Neural cell (in vitro differentiated cells): Measurements from ENCODE around the gene CDH12.

Experiments
- EZH2 ChIP-seq: fragments of 200-600, 300-800 bp; shearing (Covaris generic), sonication (generic); IDR thresholded peaks from 2 replicates; pipeline ENCODE4 v1.6.1; 2014; ENCODE audit warnings: antibody characterized with exemption, low read length, borderline replicate concordance, mild to moderate bottlenecking; ENCODE audit not compliant: insufficient read depth, poor library complexity, severe bottlenecking
- MXI1 ChIP-seq: fragments of 450-650 bp; conservative IDR thresholded peaks from 2 replicates; pipeline ENCODE4 v1.6.1; 2014; ENCODE audit warnings: antibody characterized with exemption, mild to moderate bottlenecking; ENCODE audit not compliant: poor library complexity, severe bottlenecking
- POLR2AphosphoS5 ChIP-seq: IDR thresholded peaks from 2 replicates; pipeline ENCODE4 v1.6.1; 2012
- RAD21 ChIP-seq: fragments of 450-650 bp; conservative IDR thresholded peaks from 2 replicates; pipeline ENCODE4 v1.6.1; 2014; ENCODE audit warnings: antibody characterized with exemption, mild to moderate bottlenecking, moderate library complexity
- REST ChIP-seq: IDR thresholded peaks from 2 replicates; pipeline ENCODE4 v1.6.1; 2012; ENCODE audit warnings: borderline replicate concordance
- SMC3 ChIP-seq: fragments of 450-650 bp; conservative IDR thresholded peaks from 2 replicates; pipeline ENCODE4 v1.6.1; 2014; ENCODE audit warnings: antibody characterized with exemption, mild to moderate bottlenecking, moderate library complexity; ENCODE audit not compliant: poor library complexity
- TAF1 ChIP-seq: IDR thresholded peaks from 2 replicates; pipeline ENCODE4 v1.6.1; 2012; ENCODE audit warnings: low read depth
- TF ChIP-seq, protein P1 (sequence below): fragments of 450-650 bp; IDR thresholded peaks from 2 replicates; pipeline ENCODE4 v1.5.1; 2014; ENCODE audit warnings: antibody characterized with exemption, mild to moderate bottlenecking, moderate library complexity; ENCODE audit not compliant: poor library complexity, severe bottlenecking

DNA sequence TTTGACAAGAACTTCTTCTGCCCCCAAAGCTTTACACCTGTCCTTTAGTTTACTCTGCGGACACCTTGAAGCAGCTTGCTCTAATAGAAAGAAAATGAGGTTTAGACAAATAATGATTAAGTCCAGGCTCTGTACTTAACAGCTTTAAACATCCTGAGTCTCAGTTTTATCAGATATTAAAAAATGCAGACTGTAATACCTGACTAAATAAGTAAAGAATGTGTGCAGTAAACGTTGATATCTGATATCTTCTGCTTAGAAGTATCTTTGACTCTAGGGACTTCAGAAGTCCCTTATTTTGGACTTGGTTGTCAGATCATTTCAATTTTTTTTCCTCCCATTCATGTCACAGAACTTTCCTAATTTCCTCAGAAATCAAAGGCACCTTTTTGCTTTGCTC is 1060.4 kb downstream of the CDH12 start:
- no peak for TF ChIP-seq TAF1
- TF ChIP-seq RAD21, result no peak
- TF ChIP-seq, protein P1, sequence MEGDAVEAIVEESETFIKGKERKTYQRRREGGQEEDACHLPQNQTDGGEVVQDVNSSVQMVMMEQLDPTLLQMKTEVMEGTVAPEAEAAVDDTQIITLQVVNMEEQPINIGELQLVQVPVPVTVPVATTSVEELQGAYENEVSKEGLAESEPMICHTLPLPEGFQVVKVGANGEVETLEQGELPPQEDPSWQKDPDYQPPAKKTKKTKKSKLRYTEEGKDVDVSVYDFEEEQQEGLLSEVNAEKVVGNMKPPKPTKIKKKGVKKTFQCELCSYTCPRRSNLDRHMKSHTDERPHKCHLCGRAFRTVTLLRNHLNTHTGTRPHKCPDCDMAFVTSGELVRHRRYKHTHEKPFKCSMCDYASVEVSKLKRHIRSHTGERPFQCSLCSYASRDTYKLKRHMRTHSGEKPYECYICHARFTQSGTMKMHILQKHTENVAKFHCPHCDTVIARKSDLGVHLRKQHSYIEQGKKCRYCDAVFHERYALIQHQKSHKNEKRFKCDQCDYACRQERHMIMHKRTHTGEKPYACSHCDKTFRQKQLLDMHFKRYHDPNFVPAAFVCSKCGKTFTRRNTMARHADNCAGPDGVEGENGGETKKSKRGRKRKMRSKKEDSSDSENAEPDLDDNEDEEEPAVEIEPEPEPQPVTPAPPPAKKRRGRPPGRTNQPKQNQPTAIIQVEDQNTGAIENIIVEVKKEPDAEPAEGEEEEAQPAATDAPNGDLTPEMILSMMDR, result no peak
- no peak for TF ChIP-seq EZH2
- TF ChIP-seq POLR2AphosphoS5, result no peak
- no peak for TF ChIP-seq SMC3
- TF ChIP-seq MXI1, result no peak
- TF ChIP-seq REST, result no peak
